HepG2 (cell line): ENCODE results near the gene KRTAP10-10. TPM values are rescaled to one million over a fixed set of nuclear protein-coding genes. Genes with fewer than 3 reads are reported as not detected.

Experiments
- ATAC-seq: fragments of 200-7000 bp; cut with Tn5 transposase; 3 replicates; pipeline ENCODE4 v1.9.1; 2020; ENCODE audit warnings: mild to moderate bottlenecking, moderate library complexity
- BruUV-seq: library from RNA; stranded (reverse); fragments of 400-500 nt; replicated peaks from 2 replicates; lab custom pipeline; 2021; lab: Mats Ljungman, UMichigan
- CTCF ChIA-PET: fragments of 300-600 bp; formaldehyde crosslinking; extraction: SDS; loops from one replicate; lab custom pipeline; 2021; ENCODE audit warnings: low total read pairs, inconsistent platforms, low intra/inter-chr PET ratio; lab: Yijun Ruan, JAX
- POLR2A ChIA-PET: fragments of 350-600 bp; sonication (Branson Sonifier 250); formaldehyde crosslinking; loops from one replicate; lab custom pipeline; 2020; ENCODE audit warnings: antibody characterized with exemption, inconsistent platforms; lab: Yijun Ruan, JAX
- DNase-seq: peaks from one replicate; pipeline ENCODE4 v3.0.0-alpha.2; 2015; ENCODE audit warnings: low spot score
- FAIRE-seq: peaks from 3 replicates; lab custom pipeline; 2011; peaks lifted over from hg19 to GRCh38; lab: Jason Lieb, UNC
- H2AFZ ChIP-seq: one replicate; pipeline ENCODE4 v1.6.1; 2011; ENCODE audit warnings: low read length, inconsistent platforms
- H3K27ac ChIP-seq: fragments of 300-600 bp; 3 replicates; pipeline ENCODE4 v1.8.0; 2011; ENCODE audit warnings: mixed run types, mild to moderate bottlenecking, mixed read lengths, low read length, inconsistent platforms; ENCODE audit not compliant: insufficient read depth; ENCODE audit errors: extremely low read length
- H3K27me3 ChIP-seq, 2 experiments: fragments of 200-600 bp in 1 of 2; 2 replicates in 1 of 2; 3 replicates in 1 of 2; pipeline versions ENCODE4 v1.6.0 to v1.8.0; 2011; ENCODE audit warnings: low read length in 2 of 2, mild to moderate bottlenecking in 2 of 2, moderate library complexity in 2 of 2, inconsistent platforms in 1 of 2; ENCODE audit not compliant: insufficient read depth in 2 of 2, control insufficient read depth in 1 of 2
- H3K36me3 ChIP-seq, 2 experiments: fragments of 200-600 bp in 1 of 2; replicated peaks in 1 of 2; 2 replicates in 1 of 2; 3 replicates in 1 of 2; pipeline versions ENCODE4 v1.5.1 to v1.8.0; 2011; ENCODE audit warnings: low read length in 2 of 2, inconsistent platforms in 1 of 2; ENCODE audit not compliant: insufficient read depth in 2 of 2, control insufficient read depth in 1 of 2
- H3K4me1 ChIP-seq: 2 replicates; pipeline ENCODE4 v1.5.1; 2012; ENCODE audit warnings: low read length, inconsistent platforms; ENCODE audit not compliant: insufficient read depth
- H3K4me2 ChIP-seq: 2 replicates; pipeline ENCODE4 v1.6.0; 2011; ENCODE audit warnings: low read depth, low read length, inconsistent platforms
- H3K4me3 ChIP-seq, 3 experiments: fragments of 200-600 bp in 1 of 3; sonication (generic), shearing (Covaris generic) in 1 of 3; replicated peaks in 1 of 3; 2 replicates each; pipeline ENCODE4 v1.5.1; 2011 to 2016; ENCODE audit warnings: low read length in 3 of 3, inconsistent platforms in 2 of 3, low read depth in 2 of 3, mild to moderate bottlenecking in 2 of 3, control low read depth in 1 of 3, mixed read lengths in 1 of 3; ENCODE audit not compliant: insufficient read depth in 1 of 3
- H3K79me2 ChIP-seq: one replicate; pipeline ENCODE4 v1.6.1; 2011; ENCODE audit warnings: low read length, inconsistent platforms; ENCODE audit not compliant: insufficient read depth
- H3K9ac ChIP-seq: 2 replicates; pipeline ENCODE4 v1.6.0; 2011; ENCODE audit warnings: mild to moderate bottlenecking, low read depth, low read length, inconsistent platforms; ENCODE audit not compliant: insufficient read depth
- H3K9me3 ChIP-seq: 2 replicates; pipeline ENCODE4 v1.5.1; 2012; ENCODE audit warnings: mild to moderate bottlenecking, low read length
- H4K20me1 ChIP-seq: 2 replicates; pipeline ENCODE4 v1.6.0; 2011; ENCODE audit warnings: inconsistent platforms, mild to moderate bottlenecking, low read length, moderate library complexity; ENCODE audit not compliant: insufficient read depth
- IRF2 ChIP-seq: IDR thresholded peaks from 2 replicates; pipeline ENCODE4 v1.6.1; 2018; ENCODE audit warnings: missing genetic modification reagents, missing compliant biosample characterization
- JDP2 ChIP-seq: sonication (generic); formaldehyde crosslinking; IDR thresholded peaks from 2 replicates; pipeline ENCODE4 v1.8.1; 2022; ENCODE audit warnings: missing genetic modification reagents, borderline replicate concordance
- KAT2B ChIP-seq: fragments of 150-350 bp; IDR thresholded peaks from 2 replicates; pipeline ENCODE4 v1.6.1; 2014; ENCODE audit warnings: low read depth, low read length, borderline replicate concordance
- MZF1 ChIP-seq: sonication (generic); formaldehyde crosslinking; IDR thresholded peaks from 2 replicates; pipeline ENCODE4 v1.8.1; 2023; ENCODE audit warnings: mild to moderate bottlenecking, missing genetic modification reagents, borderline replicate concordance
- SOX6 ChIP-seq, 2 experiments: fragments of 450-650 bp in 1 of 2; sonication (generic) in 1 of 2; formaldehyde crosslinking in 1 of 2; IDR thresholded peaks; 2 replicates each; pipeline versions ENCODE4 v1.4.0 to v1.6.1; 2017 to 2020; ENCODE audit warnings: antibody characterized with exemption in 1 of 2, mild to moderate bottlenecking in 1 of 2, missing genetic modification reagents in 1 of 2
- TEAD2 ChIP-seq: sonication (generic); formaldehyde crosslinking; IDR thresholded peaks from 2 replicates; pipeline ENCODE4 v1.9.0; 2021; ENCODE audit warnings: missing genetic modification reagents
- TOPORS ChIP-seq: sonication (generic); formaldehyde crosslinking; IDR thresholded peaks from 2 replicates; pipeline ENCODE4 v1.8.0; 2023; ENCODE audit warnings: mild to moderate bottlenecking, missing genetic modification reagents
- TSC22D2 ChIP-seq: sonication (generic); formaldehyde crosslinking; IDR thresholded peaks from 2 replicates; pipeline ENCODE4 v1.5.1; 2020; ENCODE audit warnings: missing genetic modification reagents, mild to moderate bottlenecking, borderline replicate concordance
- ZNF337 ChIP-seq: sonication (generic); formaldehyde crosslinking; IDR thresholded peaks from 2 replicates; pipeline ENCODE4 v1.5.1; 2020; ENCODE audit warnings: missing genetic modification reagents, low read depth, mild to moderate bottlenecking, borderline replicate concordance
- ZNF501 ChIP-seq: sonication (generic); formaldehyde crosslinking; IDR thresholded peaks from 2 replicates; pipeline ENCODE4 v1.5.1; 2020; ENCODE audit warnings: mild to moderate bottlenecking, moderate library complexity, missing genetic modification reagents
- ZNF589 ChIP-seq: sonication (generic); formaldehyde crosslinking; conservative IDR thresholded peaks from 2 replicates; pipeline ENCODE4 v1.8.0; 2022; ENCODE audit warnings: mild to moderate bottlenecking, moderate library complexity, missing genetic modification reagents
- WGBS: methylation state at CpG from one replicate; pipeline ENCODE4 v1.1.6; 2017; ENCODE audit warnings: low lambda C conversion rate; 5-methylcytosine and 5-hydroxymethylcytosine counted together
- in situ Hi-C: cut with HindIII; loops from 2 replicates; pipeline ENCODE4 v1.10.0; 2017; ENCODE audit warnings: low pct_unique_long_range_greater_than_20kb; ENCODE audit not compliant: extremely low pct_ligation_motif_present
- intact Hi-C: fragments of 100-400 bp; cut with micrococcal nuclease; formaldehyde crosslinking; loops from one replicate; pipeline ENCODE4 v1.10.0; 2022; ENCODE audit not compliant: unreplicated experiment
- polyA plus RNA-seq, 8 experiments: library from polyadenylated mRNA; depleted of rRNA in 3 of 8; stranded (reverse) in 7 of 8; unstranded in 1 of 8; fragments of >200 nt; fragmentation: Illumina TruSeq in 4 of 8; extraction: Trizol in 4 of 8; gene quantifications; 2 replicates each; pipeline versions ENCODE4 v1.2.1 to v1.2.3, GENCODE V29; 2011 to 2016; ENCODE audit warnings: low read depth in 4 of 8, missing spikeins in 1 of 8, mixed read lengths in 1 of 8; ENCODE audit not compliant: insufficient read depth in 1 of 8
- total RNA-seq, 5 experiments: library from RNA; depleted of rRNA; stranded (reverse); fragments of >200 nt; fragmentation: Illumina TruSeq; extraction: Trizol; gene quantifications; 2 replicates each; pipeline ENCODE4 v1.2.3, GENCODE V29; 2016; ENCODE audit warnings: low read depth in 1 of 5
- TF ChIP-seq, protein P1 (sequence below): sonication (generic); formaldehyde crosslinking; IDR thresholded peaks from 2 replicates; pipeline ENCODE4 v1.9.0; 2021; ENCODE audit warnings: mild to moderate bottlenecking, missing genetic modification reagents

KRTAP10-10 gene
- total and polyA plus RNA-seq, 2 of the 13 experiments (the other 11 are each of a cell fraction or from before 2014, with no cell fraction given): not detected

DNA sequence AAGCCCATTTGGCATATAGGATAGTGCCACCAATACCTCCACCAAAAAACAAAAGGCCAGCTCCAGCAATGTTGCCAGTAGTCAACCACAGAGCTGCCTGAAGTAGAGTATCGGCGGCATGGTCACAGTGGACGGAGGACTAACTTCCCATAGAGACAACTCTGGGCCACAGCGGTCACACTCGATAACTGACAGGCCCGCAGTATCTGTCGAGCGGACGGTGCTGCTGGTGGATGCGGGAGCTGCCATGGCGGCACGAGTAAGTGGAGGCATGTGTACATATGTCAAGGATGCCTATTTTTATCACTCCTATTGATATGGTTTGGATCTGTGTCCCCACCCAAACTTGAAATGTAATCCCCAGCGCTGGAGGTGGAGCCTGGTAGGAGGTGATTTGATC, 40.7 kb downstream of the KRTAP10-10 start:
- no peak for ATAC-seq
- intact Hi-C loops: no loop called here

More for the DNA sequence above, 40.7 kb downstream of the KRTAP10-10 start:
- Histone ChIP-seq H2AFZ (no peak overlapping the region), H3K36me3 (no peaks in the 10 kb centered on the region), H3K79me2 (no peaks in the 10 kb centered on the region)
- 55% methylated on average over 8 of the region's 13 CpGs for WGBS
- TF ChIP-seq ZNF337: no peak
- TF ChIP-seq TSC22D2: no peak
- no peak for TF ChIP-seq ZNF589
- no peak for TF ChIP-seq TOPORS (CRISPR knock-in tag)
- no peak for TF ChIP-seq KAT2B
- no peak for TF ChIP-seq ZNF501
- TF ChIP-seq IRF2: no peak
- TF ChIP-seq TEAD2 (CRISPR knock-in tag): no peak
- no peak for TF ChIP-seq JDP2 (CRISPR knock-in tag)
- no peak for TF ChIP-seq MZF1 (CRISPR knock-in tag)
- TF ChIP-seq SOX6 (IDR thresholded peaks at IDR 0.05): no peak
- no peak for TF ChIP-seq SOX6 (CRISPR knock-in tag; IDR thresholded peaks at IDR 0.05)
- TF ChIP-seq, protein P1, sequence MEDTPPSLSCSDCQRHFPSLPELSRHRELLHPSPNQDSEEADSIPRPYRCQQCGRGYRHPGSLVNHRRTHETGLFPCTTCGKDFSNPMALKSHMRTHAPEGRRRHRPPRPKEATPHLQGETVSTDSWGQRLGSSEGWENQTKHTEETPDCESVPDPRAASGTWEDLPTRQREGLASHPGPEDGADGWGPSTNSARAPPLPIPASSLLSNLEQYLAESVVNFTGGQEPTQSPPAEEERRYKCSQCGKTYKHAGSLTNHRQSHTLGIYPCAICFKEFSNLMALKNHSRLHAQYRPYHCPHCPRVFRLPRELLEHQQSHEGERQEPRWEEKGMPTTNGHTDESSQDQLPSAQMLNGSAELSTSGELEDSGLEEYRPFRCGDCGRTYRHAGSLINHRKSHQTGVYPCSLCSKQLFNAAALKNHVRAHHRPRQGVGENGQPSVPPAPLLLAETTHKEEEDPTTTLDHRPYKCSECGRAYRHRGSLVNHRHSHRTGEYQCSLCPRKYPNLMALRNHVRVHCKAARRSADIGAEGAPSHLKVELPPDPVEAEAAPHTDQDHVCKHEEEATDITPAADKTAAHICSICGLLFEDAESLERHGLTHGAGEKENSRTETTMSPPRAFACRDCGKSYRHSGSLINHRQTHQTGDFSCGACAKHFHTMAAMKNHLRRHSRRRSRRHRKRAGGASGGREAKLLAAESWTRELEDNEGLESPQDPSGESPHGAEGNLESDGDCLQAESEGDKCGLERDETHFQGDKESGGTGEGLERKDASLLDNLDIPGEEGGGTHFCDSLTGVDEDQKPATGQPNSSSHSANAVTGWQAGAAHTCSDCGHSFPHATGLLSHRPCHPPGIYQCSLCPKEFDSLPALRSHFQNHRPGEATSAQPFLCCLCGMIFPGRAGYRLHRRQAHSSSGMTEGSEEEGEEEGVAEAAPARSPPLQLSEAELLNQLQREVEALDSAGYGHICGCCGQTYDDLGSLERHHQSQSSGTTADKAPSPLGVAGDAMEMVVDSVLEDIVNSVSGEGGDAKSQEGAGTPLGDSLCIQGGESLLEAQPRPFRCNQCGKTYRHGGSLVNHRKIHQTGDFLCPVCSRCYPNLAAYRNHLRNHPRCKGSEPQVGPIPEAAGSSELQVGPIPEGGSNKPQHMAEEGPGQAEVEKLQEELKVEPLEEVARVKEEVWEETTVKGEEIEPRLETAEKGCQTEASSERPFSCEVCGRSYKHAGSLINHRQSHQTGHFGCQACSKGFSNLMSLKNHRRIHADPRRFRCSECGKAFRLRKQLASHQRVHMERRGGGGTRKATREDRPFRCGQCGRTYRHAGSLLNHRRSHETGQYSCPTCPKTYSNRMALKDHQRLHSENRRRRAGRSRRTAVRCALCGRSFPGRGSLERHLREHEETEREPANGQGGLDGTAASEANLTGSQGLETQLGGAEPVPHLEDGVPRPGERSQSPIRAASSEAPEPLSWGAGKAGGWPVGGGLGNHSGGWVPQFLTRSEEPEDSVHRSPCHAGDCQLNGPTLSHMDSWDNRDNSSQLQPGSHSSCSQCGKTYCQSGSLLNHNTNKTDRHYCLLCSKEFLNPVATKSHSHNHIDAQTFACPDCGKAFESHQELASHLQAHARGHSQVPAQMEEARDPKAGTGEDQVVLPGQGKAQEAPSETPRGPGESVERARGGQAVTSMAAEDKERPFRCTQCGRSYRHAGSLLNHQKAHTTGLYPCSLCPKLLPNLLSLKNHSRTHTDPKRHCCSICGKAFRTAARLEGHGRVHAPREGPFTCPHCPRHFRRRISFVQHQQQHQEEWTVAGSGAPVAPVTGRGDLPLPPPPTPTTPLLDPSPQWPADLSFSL (CRISPR knock-in tag): no peak
- TF ChIP-seq, all 625 proteins: peak for 0
- CTCF ChIA-PET: no interaction called here
- peaks cover 1 to 24% of the 10 kb centered on the region in 2 experiments; a peak in 2 of 5 replicates for H3K27me3 ChIP-seq
- FAIRE-seq (no peak), DNase-seq (no peak)
- no TSS peak for BruUV-seq
- H3K4me2 ChIP-seq: no peak overlapping the region
- no peak overlapping the region for H3K27ac ChIP-seq
- H3K9me3 ChIP-seq: no peaks in the 10 kb centered on the region
- H3K9ac ChIP-seq: no peak overlapping the region
- POLR2A ChIA-PET: no interaction called here
- no peaks in the 10 kb centered on the region for H3K4me1 ChIP-seq
- H4K20me1 ChIP-seq: no peaks in the 10 kb centered on the region
- in situ Hi-C loops: no loop called here
- no peak overlapping the region for H3K4me3 ChIP-seq
